Right atrium auricular region (tissue), 2 donors: ENCODE measurements around the gene GPR35. TPM values are rescaled to one million over a fixed set of nuclear protein-coding genes. Genes with fewer than 3 reads are reported as not detected.
"Not testable (repeated sequence)": the region's sequence is repeated elsewhere in the genome, so short reads cannot be mapped to it uniquely, and the experiment has no call there.

Experiments
- DNase-seq: peaks from one replicate; pipeline ENCODE4 v3.0.0-alpha.2; 2019; ENCODE audit warnings: low spot score
- H3K27ac ChIP-seq, 2 donors: fragments of 200-600 bp; sonication (generic); 1 replicate in 1 of 2; 2 replicates in 1 of 2; pipeline ENCODE4 v1.5.1; 2016 to 2019
- H3K27me3 ChIP-seq, 2 donors: fragments of 200-600 bp; sonication (generic); one replicate each; pipeline versions ENCODE4 v1.5.1 to v1.6.0; 2017 to 2019
- H3K36me3 ChIP-seq: fragments of 200-600 bp; sonication (generic); one replicate; pipeline ENCODE4 v1.5.1; 2016
- H3K4me1 ChIP-seq, 2 donors: fragments of 200-600 bp; sonication (generic); one replicate each; pipeline versions ENCODE4 v1.5.1 to v1.6.0; 2017 to 2019
- H3K4me3 ChIP-seq, 2 donors: fragments of 200-600 bp; sonication (generic); 1 replicate in 1 of 2; 2 replicates in 1 of 2; pipeline ENCODE4 v1.5.1; 2017 to 2019; ENCODE audit warnings: mild to moderate bottlenecking in 1 of 2, moderate library complexity in 1 of 2
- H3K9me3 ChIP-seq, 2 donors: fragments of 200-600 bp; sonication (generic); one replicate each; pipeline ENCODE4 v1.5.1; 2019
- total RNA-seq, 2 donors: library from RNA; depleted of rRNA; stranded (reverse); fragments of >200 nt; gene quantifications; one replicate each; pipeline ENCODE4 v1.1.0, GENCODE V29; 2016

GPR35 gene
- total RNA-seq, 2 donors from 2014 or later: 0.56 to 0.86 TPM

DNA sequence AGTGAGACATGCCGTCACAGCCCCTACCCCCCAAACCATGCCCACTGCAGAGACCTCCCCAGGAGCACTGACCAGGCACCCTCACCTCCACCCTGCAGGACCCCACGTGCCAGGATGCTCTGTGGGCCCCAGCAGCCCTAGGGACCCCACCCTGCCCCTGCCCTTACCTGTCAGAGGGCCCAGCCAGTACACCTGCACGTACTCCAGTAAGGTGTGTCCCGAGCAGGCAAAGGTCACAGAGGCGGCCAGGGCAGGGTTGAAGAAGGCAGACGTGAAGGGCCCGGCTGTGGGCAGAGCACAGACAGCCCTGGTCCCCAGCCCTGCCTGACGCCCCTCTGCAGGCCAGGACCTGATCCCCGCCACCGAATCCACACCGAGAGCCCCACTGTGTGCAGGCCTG lies 54.9 kb downstream of the GPR35 start:
- H3K4me3 ChIP-seq, H3K9me3 ChIP-seq, H3K27ac ChIP-seq, H3K36me3 ChIP-seq, H3K27me3 ChIP-seq, DNase-seq, H3K4me1 ChIP-seq: not testable (repeated sequence)

Other genes starting within 250 kb of the GPR35 start
- 100 to 1,000 TPM in 1 of 2 donors, 10 to 100 TPM in 1; 77.4 to 103 TPM for gene GPC1, start 189.8 kb upstream of the GPR35 start, total RNA-seq
- gene ANKMY1, start 67.5 kb upstream of the GPR35 start, total RNA-seq: 1 to 10 TPM; 3.7 to 7.9 TPM
- 10 to 100 TPM; 12.0 to 17.5 TPM for gene DUSP28, start 65.1 kb upstream of the GPR35 start, total RNA-seq
- 10 to 100 TPM; 62.0 to 76.3 TPM for gene RNPEPL1, start 57.0 kb upstream of the GPR35 start, total RNA-seq
- gene CAPN10, start 38.7 kb upstream of the GPR35 start, total RNA-seq: 10 to 100 TPM; 14.1 to 14.6 TPM
- not detected for gene AQP12B, start 57.4 kb downstream of the GPR35 start, total RNA-seq
- not detected for gene AQP12A, start 66.4 kb downstream of the GPR35 start, total RNA-seq
- 10 to 100 TPM; 41.8 to 43.7 TPM for gene KIF1A, start 194.7 kb downstream of the GPR35 start, total RNA-seq
- gene AGXT, start 243.3 kb downstream of the GPR35 start, total RNA-seq: not detected